Measurements from ENCODE around the gene NHS.

- no peak for TF ChIP-seq CTCF (IDR thresholded peaks at IDR 0.05)
- no peak for TF ChIP-seq POLR2A (IDR thresholded peaks at IDR 0.05; ENCODE audit: low read depth)
- no peak for TF ChIP-seq POLR2AphosphoS5 (IDR thresholded peaks at IDR 0.05)
- TF ChIP-seq EP300 (IDR thresholded peaks at IDR 0.05), result no peak
These were observed 78.8 kb downstream of the NHS start for GRCh38 chrX:17453788-17454187.

Data from esophagus muscularis mucosa (tissue), 4 donors.